ENCODE data around the gene GKN2. TPM values are rescaled to one million over a fixed set of nuclear protein-coding genes. Genes with fewer than 3 reads are reported as not detected.
"Not testable (repeated sequence)": the region's sequence is repeated elsewhere in the genome, so short reads cannot be mapped to it uniquely, and the experiment has no call there.

The GKN2 gene
- total RNA-seq, 1 donor from 2014 or later: not detected

- DNase-seq (ENCODE audit: low spot score): no peak
Measured at GRCh38 chr2:68961380-68961779, 8.7 kb upstream of the GKN2 start.

GRCh38 chr2:68959001-68959400, 6.3 kb upstream of the GKN2 start:
- no peak for DNase-seq (ENCODE audit: low spot score)

- DNase-seq (ENCODE audit: low spot score): not testable (repeated sequence)
Measured at GRCh38 chr2:68955432-68955831, 2.7 kb upstream of the GKN2 start.

- DNase-seq (ENCODE audit: low spot score): no peak
Measured at GRCh38 chr2:68951899-68952298, 794 bp downstream of the GKN2 start.

- no peak for DNase-seq (ENCODE audit: low spot score)
Measured at GRCh38 chr2:68948710-68949109, 4.0 kb downstream of the GKN2 start.

- DNase-seq (ENCODE audit: low spot score): no peak
Measured at GRCh38 chr2:68946117-68946516, 6.6 kb downstream of the GKN2 start.

- DNase-seq (ENCODE audit: low spot score): peak; percentile 74
Measured at GRCh38 chr2:68943581-68944568, 8.8 kb downstream of the GKN2 start.

- DNase-seq (ENCODE audit: low spot score): no peak
Measured at GRCh38 chr2:68942827-68943226, 9.9 kb downstream of the GKN2 start.

- no peak for DNase-seq (ENCODE audit: low spot score)
Measured at GRCh38 chr2:68940369-68940768, 12.3 kb downstream of the GKN2 start.

- DNase-seq (ENCODE audit: low spot score): no peak
Measured at GRCh38 chr2:68939962-68940361, 12.7 kb downstream of the GKN2 start.

- no peak for DNase-seq (ENCODE audit: low spot score)
Measured at GRCh38 chr2:68938938-68939337, 13.8 kb downstream of the GKN2 start.

- no peak for DNase-seq (ENCODE audit: low spot score)
Measured at GRCh38 chr2:68937346-68938055, 15.2 kb downstream of the GKN2 start.

GRCh38 chr2:68936889-68937288, 15.8 kb downstream of the GKN2 start:
- DNase-seq (ENCODE audit: low spot score): no peak

GRCh38 chr2:68936427-68936826, 16.3 kb downstream of the GKN2 start:
- DNase-seq (ENCODE audit: low spot score): no peak

- DNase-seq (ENCODE audit: low spot score): no peak
Measured at GRCh38 chr2:68935471-68935870, 17.2 kb downstream of the GKN2 start.

- no peak for DNase-seq (ENCODE audit: low spot score)
Measured at GRCh38 chr2:68934021-68934420, 18.7 kb downstream of the GKN2 start.

- DNase-seq (ENCODE audit: low spot score): no peak
Measured at GRCh38 chr2:68932402-68932801, 20.3 kb downstream of the GKN2 start.

GRCh38 chr2:68931799-68932198, 20.9 kb downstream of the GKN2 start:
- DNase-seq (ENCODE audit: low spot score): no peak

- DNase-seq (ENCODE audit: low spot score): no peak
Measured at GRCh38 chr2:68931149-68931711, 21.5 kb downstream of the GKN2 start.

GRCh38 chr2:68926796-68927195, 25.9 kb downstream of the GKN2 start:
- no peak for DNase-seq (ENCODE audit: low spot score)

GRCh38 chr2:68925295-68925896, 27.3 kb downstream of the GKN2 start:
- peak; percentile 62 for DNase-seq (ENCODE audit: low spot score)

GRCh38 chr2:68921646-68922045, 31.0 kb downstream of the GKN2 start:
- no peak for DNase-seq (ENCODE audit: low spot score)
